H1 (cell line): ENCODE results near the gene SLC39A2.

ENCODE experiments used
- CREB1 ChIP-seq: IDR thresholded peaks from 2 replicates; pipeline ENCODE4 v1.6.1; 2012; ENCODE audit warnings: inconsistent platforms
- CTCF ChIP-seq, 3 experiments: IDR thresholded peaks; 1 replicate in 2 of 3; 2 replicates in 1 of 3; pipeline versions ENCODE4 v1.5.1 to v1.6.1; 2011; ENCODE audit warnings: low read length in 3 of 3, mild to moderate bottlenecking in 3 of 3, inconsistent platforms in 2 of 3, low read depth in 1 of 3, moderate library complexity in 1 of 3; ENCODE audit not compliant: insufficient read depth in 1 of 3; ENCODE audit errors: control extremely low read depth in 1 of 3
- EZH2 ChIP-seq: fragments of 200-600 bp; sonication (generic); IDR thresholded peaks from 2 replicates; pipeline ENCODE4 v1.7.1; 2012; ENCODE audit warnings: low read depth, mild to moderate bottlenecking, moderate library complexity, low read length, inconsistent platforms; ENCODE audit not compliant: severe bottlenecking
- GTF2F1 ChIP-seq: IDR thresholded peaks from 2 replicates; pipeline ENCODE4 v1.6.1; 2012; ENCODE audit warnings: low read depth, low read length, improper control_type of control experiment, borderline replicate concordance
- JUN ChIP-seq: IDR thresholded peaks from 2 replicates; pipeline ENCODE4 v1.6.1; 2011; ENCODE audit warnings: low read depth, mild to moderate bottlenecking, improper control_type of control experiment, low read length
- MAFK ChIP-seq: IDR thresholded peaks from 2 replicates; pipeline ENCODE4 v1.6.1; 2012; ENCODE audit warnings: low read depth, mild to moderate bottlenecking, improper control_type of control experiment, low read length
- POLR2A ChIP-seq, 2 experiments: IDR thresholded peaks; 1 replicate in 1 of 2; 2 replicates in 1 of 2; pipeline ENCODE4 v1.6.1; 2011; ENCODE audit warnings: low read depth in 2 of 2, low read length in 2 of 2, mild to moderate bottlenecking in 2 of 2; ENCODE audit errors: control extremely low read depth in 1 of 2
- POLR2AphosphoS5 ChIP-seq: IDR thresholded peaks from 2 replicates; pipeline ENCODE4 v1.6.1; 2011; ENCODE audit warnings: low read depth, low read length
- SAP30 ChIP-seq: fragments of 300-600 bp; sonication (generic); IDR thresholded peaks from 2 replicates; pipeline ENCODE4 v1.7.1; 2012; ENCODE audit warnings: low read length, moderate library complexity, mild to moderate bottlenecking, inconsistent platforms; ENCODE audit not compliant: insufficient read depth, insufficient replicate concordance
- SUZ12 ChIP-seq: fragments of 200-600 bp; sonication (generic); IDR thresholded peaks from 2 replicates; pipeline ENCODE4 v1.6.1; 2012; ENCODE audit warnings: mild to moderate bottlenecking, inconsistent platforms, low read length, moderate library complexity, mixed read lengths
- USF2 ChIP-seq: IDR thresholded peaks from 2 replicates; pipeline ENCODE4 v1.6.1; 2011; ENCODE audit warnings: low read length, improper control_type of control experiment
- YY1 ChIP-seq: IDR thresholded peaks from 2 replicates; pipeline ENCODE4 v1.6.1; 2011; ENCODE audit warnings: low read depth, mild to moderate bottlenecking, low read length
- TF ChIP-seq, protein P1 (sequence below): IDR thresholded peaks from 2 replicates; pipeline ENCODE4 v1.6.1; 2012; ENCODE audit warnings: inconsistent platforms

DNA sequence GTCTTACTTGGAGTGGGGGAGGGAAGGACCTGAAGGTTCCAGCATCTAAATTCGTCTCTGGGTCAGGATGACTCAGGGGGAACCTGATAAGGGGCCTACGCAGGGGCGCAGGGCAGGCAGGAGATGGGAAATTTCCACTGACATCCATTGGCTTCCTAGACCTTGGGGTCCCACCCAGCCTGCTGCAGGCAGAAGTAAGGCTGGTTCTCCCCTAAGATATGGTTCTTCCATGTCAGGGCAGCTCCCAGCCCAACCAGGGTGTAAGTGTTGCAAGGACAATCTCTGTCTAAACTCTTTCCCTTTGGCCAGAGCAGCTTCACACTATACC is 27.9 kb downstream of the SLC39A2 start:
- TF ChIP-seq MAFK (no peak), CTCF (IDR thresholded peaks at IDR 0.05; ENCODE audit: control extremely low read depth in 1 of 3, insufficient read depth in 1 of 3, low read depth in 1 of 3, low read length in 3 of 3) (no peak), POLR2AphosphoS5 (no peak), GTF2F1 (no peak), EZH2 (no peak), SUZ12 (no peak), JUN (no peak), POLR2A (IDR thresholded peaks at IDR 0.05; ENCODE audit: control extremely low read depth in 1 of 2, low read depth in 2 of 2, low read length in 2 of 2) (no peak), SAP30 (no peak), USF2 (no peak), YY1 (no peak), CREB1 (no peak)
- TF ChIP-seq, protein P1, sequence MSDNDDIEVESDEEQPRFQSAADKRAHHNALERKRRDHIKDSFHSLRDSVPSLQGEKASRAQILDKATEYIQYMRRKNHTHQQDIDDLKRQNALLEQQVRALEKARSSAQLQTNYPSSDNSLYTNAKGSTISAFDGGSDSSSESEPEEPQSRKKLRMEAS = no peak
